RWPE1 (cell line): Measurements from ENCODE around the gene SLC35E1.

ENCODE experiments used
- CTCF ChIA-PET: fragments of 350-600 bp; sonication (Branson Sonifier 250); formaldehyde crosslinking; extraction: SDS; loops from one replicate; lab custom pipeline; 2021; lab: Yijun Ruan, JAX
- POLR2A ChIA-PET: fragments of 400-600 bp; formaldehyde crosslinking; extraction: SDS; loops from one replicate; lab custom pipeline; 2020; ENCODE audit warnings: antibody characterized with exemption; ENCODE audit not compliant: low non-redundant PET; lab: Yijun Ruan, JAX
- DNase-seq: peaks from one replicate; pipeline ENCODE4 v3.0.0; 2012; ENCODE audit warnings: low spot score
- H3K27ac ChIP-seq: fragments of 450-650 bp; 2 replicates; pipeline ENCODE4 v1.5.1; 2017
- TF ChIP-seq, protein P1 (sequence below): fragments of 450-650 bp; conservative IDR thresholded peaks from 2 replicates; pipeline ENCODE4 v1.5.1; 2017; ENCODE audit warnings: low read depth, mild to moderate bottlenecking

SLC35E1 gene

GRCh38 chr19:16608290-16608739, 36.1 kb upstream of the SLC35E1 start:
- ChIA-PET POLR2A (no interaction called here), CTCF (interaction anchor here (0.7 kb wide), 2 partner anchors 29 to 34 kb away, joined by 3 to 5 read pairs; no protein-coding TSS in a partner anchor)
- DNase-seq = peak; percentile 27
- peak overlapping the region; percentile 42 for H3K27ac ChIP-seq
- TF ChIP-seq, protein P1, sequence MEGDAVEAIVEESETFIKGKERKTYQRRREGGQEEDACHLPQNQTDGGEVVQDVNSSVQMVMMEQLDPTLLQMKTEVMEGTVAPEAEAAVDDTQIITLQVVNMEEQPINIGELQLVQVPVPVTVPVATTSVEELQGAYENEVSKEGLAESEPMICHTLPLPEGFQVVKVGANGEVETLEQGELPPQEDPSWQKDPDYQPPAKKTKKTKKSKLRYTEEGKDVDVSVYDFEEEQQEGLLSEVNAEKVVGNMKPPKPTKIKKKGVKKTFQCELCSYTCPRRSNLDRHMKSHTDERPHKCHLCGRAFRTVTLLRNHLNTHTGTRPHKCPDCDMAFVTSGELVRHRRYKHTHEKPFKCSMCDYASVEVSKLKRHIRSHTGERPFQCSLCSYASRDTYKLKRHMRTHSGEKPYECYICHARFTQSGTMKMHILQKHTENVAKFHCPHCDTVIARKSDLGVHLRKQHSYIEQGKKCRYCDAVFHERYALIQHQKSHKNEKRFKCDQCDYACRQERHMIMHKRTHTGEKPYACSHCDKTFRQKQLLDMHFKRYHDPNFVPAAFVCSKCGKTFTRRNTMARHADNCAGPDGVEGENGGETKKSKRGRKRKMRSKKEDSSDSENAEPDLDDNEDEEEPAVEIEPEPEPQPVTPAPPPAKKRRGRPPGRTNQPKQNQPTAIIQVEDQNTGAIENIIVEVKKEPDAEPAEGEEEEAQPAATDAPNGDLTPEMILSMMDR = no peak

- ChIA-PET CTCF (interaction anchor here (0.7 kb wide), 1 partner anchor 29 kb away, joined by 3 read pairs; no protein-coding TSS in a partner anchor), POLR2A (no interaction called here)
- DNase-seq = no peak
- H3K27ac ChIP-seq = peak overlapping the region; percentile 42
- TF ChIP-seq, protein P1 = no peak
Observed at GRCh38 chr19:16607819-16608218, 35.6 kb upstream of the SLC35E1 start.

GRCh38 chr19:16605553-16605994, 33.4 kb upstream of the SLC35E1 start:
- ChIA-PET CTCF (no interaction called here), POLR2A (no interaction called here)
- TF ChIP-seq, protein P1 = no peak
- DNase-seq = no peak
- peak overlapping the region; percentile 35 for H3K27ac ChIP-seq

DNA sequence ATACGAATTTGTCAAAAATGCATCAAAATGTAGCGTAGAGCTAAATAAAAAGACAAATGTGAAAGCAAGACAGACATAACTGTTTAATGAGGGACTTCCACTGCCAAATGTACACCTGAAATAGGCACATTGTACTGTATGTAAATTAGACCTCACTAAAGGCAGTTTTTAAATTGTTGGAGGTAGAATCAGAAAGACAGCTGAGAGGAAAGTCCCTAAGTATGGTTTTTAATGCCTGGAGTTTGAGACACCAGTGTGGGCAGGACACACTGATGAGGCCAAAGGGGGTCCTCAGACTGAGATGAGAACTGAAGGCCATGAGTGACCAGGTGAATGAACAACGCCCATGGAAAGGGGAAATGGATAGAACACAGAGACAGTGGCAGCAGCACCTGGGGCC, 32.9 kb upstream of the SLC35E1 start:
- no peak for DNase-seq
- CTCF ChIA-PET = no interaction called here
- POLR2A ChIA-PET = no interaction called here
- peak overlapping the region; percentile 35 for H3K27ac ChIP-seq
- TF ChIP-seq, protein P1 = no peak

DNA sequence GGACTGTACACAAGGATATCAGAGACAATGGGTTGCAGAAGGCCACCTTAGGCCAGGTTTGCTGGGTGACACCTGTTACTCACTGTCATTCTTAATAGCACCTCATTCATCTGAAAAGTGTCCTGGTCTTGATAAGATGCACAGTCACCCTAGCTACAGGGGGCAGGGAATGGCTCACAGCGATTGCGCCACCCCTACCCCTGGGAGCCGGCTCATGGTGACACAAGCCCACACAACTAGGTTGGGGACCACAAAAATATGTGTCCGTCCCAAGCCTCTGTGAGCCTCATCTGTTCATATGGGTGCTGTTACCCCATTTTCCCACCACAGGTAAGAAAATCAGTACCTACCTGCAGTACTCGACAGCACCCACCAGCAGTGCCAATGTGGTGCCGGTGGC, 32.4 kb upstream of the SLC35E1 start:
- no peak for DNase-seq
- ChIA-PET POLR2A (no interaction called here), CTCF (interaction anchor here (0.6 kb wide), 1 partner anchor 793 kb away, joined by 4 read pairs; no protein-coding TSS in a partner anchor)
- TF ChIP-seq, protein P1 = no peak
- H3K27ac ChIP-seq = no peak overlapping the region

DNA sequence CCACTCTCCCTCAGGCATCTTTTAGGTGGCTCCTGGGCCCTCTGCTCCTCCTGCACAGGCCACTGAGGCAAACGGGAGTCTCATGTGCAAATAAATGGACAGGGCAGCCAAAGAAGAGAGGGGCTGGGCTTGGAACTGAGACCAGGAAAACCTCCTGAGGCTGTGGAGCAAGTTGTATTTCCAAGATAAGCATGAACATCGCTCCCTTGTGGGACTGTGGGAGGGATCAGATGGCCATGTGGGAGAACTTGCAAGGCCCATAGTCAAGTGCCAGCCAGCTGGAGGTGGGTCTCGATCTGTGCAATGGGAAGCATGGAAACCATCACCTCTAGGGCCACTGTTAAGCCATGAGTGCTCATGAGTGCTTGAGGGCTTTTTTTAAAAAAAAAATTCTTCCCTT, 30.9 kb upstream of the SLC35E1 start:
- no peak overlapping the region for H3K27ac ChIP-seq
- TF ChIP-seq, protein P1 = no peak
- DNase-seq = no peak
- ChIA-PET POLR2A (no interaction called here), CTCF (interaction anchor here (0.6 kb wide), 1 partner anchor 361 kb away, joined by 3 read pairs; no protein-coding TSS in a partner anchor)
